HG02970 (cell line): ENCODE results near the gene MYH6.
"Not testable (repeated sequence)": the region's sequence is repeated elsewhere in the genome, so short reads cannot be mapped to it uniquely, and the experiment has no call there.

Experiments
- ATAC-seq: cut with Tn5 transposase; IDR thresholded peaks from one replicate; pipeline ENCODE4 v1.9.1; 2021; ENCODE audit warnings: mild to moderate bottlenecking, moderate library complexity, moderate number of reproducible peaks; ENCODE audit not compliant: unreplicated experiment, low FRiP score

MYH6 gene

DNA sequence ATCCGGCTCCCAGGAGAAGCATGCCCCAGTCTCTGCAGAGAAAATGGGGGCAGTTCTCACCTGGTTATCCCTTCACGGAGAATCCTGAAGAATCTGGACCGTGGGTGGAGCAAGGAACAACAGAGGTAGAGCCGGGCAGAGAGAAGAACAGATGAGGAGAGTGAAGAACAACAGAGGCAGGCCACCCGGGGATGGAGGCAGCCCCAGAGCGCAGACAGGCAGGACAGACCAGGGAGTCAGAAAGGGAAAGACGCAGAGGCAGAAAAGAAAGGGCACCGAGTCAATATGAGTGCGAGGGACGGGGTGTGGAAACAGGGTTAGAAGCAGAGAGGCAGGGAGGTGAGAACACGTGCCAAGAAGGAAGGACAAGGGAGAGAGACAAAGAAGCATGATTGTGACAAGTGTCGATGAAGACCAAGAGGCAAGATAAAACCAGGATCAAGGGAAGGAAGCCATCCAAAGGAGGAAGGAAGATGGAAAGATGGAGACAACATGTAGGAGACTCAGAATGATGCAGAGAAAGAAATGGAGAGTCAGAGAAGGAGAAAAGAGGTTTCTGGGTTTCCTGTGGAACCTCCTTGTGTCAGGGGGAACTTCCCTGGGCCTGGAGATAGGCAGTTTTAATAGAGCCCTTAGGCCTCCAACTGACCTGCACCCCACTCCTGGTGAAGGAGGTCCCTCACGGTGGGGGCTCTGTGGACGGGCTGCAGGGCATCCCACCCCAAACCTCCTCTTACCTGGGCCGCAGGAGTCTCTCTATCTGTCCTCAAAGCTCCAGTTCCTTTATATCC lies at the start of gene MYH6:
MYH6 (minus strand) TSS at position 758 of the 791 bp plus-strand sequence. CDS start 1,050 bp downstream, outside the sequence.
- no peak for ATAC-seq

DNA sequence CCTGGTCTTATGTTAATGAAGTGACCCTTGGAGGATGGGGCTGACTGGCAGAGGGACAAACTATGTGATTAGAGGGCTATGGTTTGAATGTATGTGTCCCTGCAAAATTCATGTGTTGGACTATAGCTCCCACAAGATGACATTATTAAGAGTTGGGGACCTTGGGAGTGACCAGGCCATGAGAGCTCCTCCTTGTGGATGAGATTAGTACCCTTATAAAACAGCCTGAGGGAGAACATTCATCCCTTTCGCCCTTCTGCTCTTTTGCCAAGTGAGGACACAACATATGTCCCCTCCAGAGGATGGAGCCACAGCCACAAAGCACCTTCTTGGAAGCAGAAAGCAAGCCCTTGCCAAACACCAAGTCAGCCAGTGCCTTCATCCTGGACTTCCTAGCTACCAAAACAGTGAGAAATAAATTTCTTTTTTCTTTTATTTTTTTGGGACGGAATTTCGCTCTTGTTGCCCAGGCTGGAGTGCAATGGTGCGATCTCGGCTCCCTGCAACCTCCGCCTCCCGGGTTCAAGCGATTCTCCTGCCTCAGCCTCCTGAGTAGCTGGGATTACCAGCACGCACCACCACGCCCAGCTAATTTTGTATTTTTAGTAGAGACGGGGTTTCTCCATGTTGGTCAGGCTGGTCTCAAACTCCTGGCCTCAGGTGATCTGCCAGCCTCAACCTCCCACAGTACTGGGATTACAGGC lies 49.0 kb upstream of the MYH6 start:
- not testable (repeated sequence) for ATAC-seq

DNA sequence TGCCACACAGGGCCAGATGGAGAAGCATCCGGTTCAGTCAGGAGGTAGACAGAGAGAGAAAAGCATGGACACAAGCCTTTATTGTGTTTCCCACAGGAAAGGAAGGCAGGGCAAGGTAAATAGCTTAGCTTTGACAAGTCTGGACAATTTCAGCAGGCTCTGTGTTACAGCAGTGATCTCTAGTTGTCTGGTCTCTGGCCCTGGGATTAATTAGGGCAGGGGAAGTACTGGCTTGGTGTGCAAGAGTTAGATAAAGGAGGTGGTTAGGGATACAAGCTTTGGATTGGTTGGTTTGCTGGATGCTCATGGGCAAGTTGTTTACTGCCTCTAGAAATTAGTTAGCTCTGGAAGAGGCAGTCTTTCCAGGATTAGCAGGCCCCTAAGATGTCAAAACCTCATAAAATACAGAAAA lies 46.4 kb upstream of the MYH6 start:
- ATAC-seq = no peak

DNA sequence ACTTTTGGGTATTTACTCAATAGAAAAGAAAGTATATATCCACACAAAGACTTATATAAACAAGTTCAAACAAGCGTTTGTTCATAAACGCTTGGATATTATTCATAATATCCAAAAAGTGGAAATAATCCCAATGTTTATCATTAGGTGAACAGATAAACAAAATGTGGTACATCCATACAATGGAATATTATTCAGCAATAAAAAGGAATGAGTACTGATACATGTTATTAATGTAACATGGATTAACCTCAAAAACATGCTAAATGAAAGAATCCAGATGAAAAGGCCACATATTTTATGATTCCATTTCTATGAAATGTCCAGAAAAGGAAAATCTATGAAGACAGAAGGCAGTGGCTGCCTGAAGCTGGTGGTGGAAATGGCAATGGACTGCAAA lies 44.2 kb upstream of the MYH6 start:
- no peak for ATAC-seq

DNA sequence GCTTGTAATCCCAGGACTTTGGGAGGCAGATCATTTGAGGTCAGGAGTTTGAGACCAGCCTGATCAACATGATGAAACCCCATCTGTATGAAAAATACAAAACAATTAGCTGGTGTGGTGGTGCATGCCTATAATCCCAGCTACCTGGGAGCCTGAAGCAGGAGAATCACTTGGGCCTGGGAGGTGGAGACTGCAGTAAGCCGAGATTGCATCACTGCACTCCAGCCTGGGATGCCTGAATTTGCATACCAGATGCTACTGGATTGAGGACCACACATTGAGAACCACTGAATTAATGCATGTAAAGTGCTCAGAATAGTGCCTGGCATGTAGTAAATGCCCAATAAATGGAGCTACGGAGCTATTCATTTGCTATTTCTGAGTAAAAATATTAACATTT lies 42.3 kb upstream of the MYH6 start:
- no peak for ATAC-seq

DNA sequence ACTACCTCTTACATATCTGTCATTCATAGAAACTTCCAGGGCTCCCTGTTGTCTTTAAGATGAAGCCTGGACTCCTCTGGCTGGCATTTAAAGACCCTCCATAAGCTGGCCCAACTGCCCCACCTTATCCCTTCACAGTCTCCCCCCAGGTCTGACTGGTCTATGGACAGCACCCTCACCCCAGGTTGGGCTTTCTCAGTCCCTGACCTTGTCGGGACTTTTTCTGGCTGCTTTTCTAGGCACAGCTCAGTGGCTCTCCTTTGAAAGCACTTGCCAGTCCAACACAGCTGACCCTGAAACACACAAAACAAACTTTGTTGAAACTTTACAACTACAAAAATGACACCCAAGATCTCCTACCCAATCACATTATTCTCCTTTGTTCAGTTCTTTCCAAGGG lies 41.2 kb upstream of the MYH6 start:
- ATAC-seq = no peak

DNA sequence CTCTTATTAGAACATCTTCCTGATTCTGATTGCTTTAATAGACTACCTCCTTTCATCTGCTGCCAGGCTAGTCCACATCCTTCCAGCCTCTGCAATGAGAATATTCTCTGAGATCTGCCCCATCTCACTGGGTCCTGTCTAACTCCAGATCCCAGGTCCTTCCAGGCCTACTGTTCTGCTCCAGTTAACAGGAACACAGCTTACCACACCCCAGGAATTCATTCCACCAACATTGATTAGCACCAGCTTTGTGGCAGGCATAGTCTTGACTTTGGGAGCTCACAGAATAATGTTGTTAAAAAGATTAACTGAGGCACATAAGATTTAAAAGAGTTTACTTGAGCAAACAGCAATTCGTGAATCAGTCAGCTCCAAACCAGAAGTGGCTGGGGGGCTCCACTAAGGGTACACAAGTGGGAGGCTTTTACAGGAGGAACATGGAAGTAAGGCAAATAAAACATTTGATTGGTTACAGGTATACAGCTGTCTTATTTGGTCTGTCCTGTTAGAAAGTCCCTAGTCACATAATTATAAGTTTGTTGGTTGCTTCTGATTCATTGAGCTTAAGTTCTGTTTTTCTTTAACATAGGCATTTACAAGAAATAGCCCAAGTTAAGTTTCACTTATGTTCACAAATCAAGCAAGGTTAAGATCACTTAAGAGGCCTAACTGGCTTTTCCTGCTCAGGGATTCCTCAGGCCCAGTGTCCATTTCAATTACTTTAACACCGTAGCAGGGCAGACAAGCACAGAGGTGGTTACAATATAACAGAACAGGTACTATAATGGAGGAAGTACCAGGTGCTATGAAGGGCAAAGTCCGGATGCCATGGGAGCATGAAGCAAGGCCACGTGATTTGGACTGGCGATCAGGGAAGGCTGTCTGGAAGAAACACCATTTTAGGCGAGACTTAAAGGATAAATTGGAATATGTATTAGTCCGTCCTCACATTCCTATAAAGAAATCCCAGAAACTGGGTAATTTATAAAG lies 39.6 kb upstream of the MYH6 start:
- no peak for ATAC-seq

DNA sequence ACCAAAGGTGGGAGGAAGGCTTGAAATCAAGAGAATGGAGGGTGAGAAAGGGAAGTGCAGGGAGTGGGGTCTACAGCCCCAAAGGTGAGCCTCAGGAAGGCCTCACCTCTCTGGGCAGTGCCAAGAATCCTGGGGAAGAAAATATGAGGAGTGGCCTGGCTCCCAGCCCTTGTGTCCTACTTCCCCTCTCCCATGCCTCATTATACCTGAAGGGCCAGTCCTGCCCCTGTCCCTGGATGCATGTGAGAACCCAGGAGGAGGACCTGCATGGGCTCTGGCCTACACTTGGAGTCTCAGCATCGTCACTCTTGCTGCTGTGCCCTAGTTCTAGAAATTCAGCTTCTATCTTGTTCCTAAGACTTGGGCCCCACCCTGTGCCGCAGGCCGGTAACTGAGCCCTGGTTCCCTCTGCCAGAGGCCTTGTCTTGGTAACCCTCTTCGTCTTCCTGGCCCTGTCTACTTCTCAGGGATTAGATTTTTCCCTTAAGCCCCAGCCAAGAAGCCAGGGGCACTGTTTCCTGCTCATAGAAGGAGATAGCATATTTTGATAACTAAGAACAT lies 38.3 kb upstream of the MYH6 start:
- ATAC-seq = no peak

DNA sequence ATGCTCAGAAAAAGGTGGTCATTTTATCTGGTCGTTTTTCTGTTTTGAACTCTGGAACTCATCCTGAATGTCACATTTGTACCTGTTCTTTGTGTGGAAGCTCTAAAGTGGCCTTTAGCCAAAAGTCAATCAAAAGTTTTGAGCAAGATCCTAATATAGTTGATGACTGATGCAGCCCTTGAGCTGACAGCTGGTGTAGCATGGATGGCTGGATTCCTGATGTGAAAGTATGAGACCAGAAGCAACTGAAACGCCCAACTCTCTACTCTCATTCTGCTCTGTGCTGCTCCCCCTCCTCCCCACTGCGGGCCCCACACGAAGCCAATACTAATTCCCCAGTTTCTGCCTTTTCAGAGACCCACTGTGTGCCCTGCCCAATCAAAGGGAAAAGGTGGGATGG lies 37.7 kb upstream of the MYH6 start:
- ATAC-seq = no peak

DNA sequence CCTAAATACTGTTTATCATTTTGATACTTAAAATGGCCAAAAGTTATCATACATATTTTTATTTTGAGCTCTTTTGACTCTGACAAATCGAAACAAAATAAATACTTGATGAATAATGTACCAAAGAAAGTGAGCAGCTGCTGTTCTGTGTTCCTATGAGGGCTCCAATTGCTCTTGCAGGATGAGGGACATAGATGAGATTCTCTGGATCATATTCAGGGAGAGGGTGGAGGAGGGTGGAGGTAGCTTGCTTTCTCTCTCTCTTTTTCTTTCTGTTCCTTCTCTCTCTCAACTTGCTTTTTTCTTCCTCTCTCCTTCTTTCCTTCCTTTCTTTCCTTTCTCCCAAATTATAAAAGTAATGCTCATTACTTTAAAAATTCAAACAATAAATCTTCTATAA lies 36.2 kb upstream of the MYH6 start:
- ATAC-seq = no peak

DNA sequence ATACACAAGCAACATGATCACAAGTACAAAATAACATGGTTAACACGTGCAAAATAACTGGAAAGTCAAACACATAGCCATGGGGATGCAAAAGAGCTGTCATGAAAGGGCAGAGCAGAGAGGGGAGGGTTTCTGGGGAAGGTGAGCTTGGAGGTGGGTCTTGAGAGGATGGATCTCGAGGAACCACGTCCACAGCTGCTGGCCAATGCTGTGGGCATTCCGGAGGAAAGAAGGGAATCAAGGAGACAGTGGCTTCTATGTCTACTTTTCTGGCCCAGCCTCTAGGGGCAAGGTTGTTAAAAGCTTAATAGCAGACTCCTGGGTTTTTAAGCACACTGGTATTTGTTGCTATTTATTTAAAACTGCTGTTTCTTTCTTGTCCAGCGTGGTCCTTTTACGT lies 35.8 kb upstream of the MYH6 start:
- no peak for ATAC-seq

DNA sequence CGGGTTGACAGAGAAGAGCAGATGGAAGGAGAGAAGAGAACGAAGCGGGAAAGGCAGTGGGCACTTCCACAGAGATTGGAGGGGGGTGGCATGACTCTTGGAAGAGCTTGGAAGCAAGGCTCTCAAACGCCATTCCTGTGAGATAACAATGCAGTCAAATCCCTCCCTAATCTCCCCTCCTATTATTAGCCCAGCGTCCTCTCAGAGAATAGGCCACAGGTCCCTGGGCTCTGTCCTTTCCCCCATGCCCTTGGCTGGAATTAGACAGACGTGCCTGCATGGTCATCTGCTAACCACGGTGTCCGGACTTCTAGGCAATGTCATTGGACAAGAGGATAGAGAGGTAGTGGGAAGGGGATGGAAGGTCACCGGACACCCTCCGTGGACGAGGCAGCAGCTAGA lies 35.3 kb upstream of the MYH6 start:
- no peak for ATAC-seq

DNA sequence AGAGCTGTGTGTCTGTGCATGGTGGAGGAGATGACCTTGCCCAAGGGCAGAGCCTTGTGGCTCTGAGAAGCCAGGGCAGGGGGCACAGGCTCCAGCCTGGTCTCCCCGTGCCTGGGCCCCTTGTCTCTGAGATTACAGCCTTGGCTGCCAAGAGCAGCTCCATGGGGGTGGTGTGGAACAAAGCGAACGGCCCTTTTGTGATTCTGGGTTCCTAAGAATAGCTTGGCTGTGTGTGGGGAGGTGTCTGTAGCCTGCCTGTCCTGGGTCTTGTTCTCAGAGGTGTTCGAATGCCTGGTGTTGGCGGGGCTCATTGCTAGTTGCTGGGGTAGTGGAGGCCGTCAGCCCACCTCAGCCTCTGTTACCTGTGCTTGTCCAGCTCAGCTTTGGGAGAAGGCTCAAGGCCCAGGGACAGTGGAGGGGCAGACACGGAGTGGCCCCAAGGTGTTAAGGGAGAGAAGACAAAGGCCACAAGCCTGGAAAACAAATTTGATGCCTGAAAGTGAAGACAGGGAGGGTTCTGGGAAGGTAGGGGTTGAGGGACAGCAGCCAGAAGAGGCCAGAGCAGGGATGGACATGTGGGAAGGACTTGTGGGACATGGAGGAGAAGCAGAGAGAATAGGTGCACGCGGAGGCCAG lies 34.8 kb upstream of the MYH6 start:
- no peak for ATAC-seq

DNA sequence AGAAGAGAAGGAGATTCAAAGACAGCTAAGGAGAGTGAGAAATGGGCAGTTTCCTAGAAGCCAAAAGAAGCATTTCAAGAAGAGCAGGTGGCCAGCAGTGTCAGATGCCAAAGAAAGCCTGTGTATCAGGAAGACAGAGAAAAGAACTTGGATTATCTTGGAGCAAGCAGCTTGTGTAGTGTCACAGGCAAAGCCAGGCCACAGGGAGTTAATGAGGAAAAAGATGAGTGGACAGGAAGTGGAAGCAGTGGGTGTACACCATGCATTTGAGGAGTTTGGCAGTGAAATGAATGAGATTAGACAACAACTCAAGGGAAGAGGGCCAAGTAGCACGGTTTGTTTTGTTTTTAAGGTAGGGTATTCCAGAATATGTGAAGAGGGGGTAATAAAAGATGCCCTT lies 33.0 kb upstream of the MYH6 start:
- ATAC-seq = no peak

DNA sequence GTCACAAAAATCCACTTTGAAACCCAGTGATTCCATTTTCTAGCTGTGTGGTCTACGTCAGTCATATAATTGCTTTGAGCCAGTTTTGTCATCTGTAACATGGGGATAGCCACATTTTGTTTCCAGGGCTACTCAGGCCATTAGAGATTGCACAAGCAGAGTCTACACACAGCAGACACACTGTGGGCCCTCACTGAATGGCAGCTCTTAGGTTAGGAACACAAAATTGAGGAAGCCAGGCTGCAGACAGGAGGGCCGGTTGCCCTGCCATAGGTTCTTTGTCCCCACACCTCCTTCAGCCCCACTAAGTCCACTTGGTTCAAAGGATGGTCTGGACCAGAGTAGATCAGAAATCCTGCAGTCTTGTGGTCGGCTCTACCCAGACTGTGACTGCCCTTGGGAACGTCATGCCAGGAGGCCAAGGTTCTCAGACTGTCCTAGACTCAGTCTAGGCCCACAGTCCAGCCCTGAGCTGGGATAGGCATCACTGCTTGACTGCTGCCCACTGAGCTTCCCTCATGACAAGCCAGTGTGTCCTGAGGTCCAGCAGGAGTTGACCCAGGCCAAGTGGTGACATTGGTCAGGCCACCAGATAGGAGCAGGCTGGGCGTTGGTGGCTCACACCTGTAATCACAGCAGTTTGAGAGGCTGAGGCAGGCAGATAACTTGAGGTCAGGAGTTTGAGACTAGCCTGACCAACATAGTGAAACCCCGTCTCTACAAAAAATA lies 31.2 kb upstream of the MYH6 start:
- ATAC-seq = no peak

DNA sequence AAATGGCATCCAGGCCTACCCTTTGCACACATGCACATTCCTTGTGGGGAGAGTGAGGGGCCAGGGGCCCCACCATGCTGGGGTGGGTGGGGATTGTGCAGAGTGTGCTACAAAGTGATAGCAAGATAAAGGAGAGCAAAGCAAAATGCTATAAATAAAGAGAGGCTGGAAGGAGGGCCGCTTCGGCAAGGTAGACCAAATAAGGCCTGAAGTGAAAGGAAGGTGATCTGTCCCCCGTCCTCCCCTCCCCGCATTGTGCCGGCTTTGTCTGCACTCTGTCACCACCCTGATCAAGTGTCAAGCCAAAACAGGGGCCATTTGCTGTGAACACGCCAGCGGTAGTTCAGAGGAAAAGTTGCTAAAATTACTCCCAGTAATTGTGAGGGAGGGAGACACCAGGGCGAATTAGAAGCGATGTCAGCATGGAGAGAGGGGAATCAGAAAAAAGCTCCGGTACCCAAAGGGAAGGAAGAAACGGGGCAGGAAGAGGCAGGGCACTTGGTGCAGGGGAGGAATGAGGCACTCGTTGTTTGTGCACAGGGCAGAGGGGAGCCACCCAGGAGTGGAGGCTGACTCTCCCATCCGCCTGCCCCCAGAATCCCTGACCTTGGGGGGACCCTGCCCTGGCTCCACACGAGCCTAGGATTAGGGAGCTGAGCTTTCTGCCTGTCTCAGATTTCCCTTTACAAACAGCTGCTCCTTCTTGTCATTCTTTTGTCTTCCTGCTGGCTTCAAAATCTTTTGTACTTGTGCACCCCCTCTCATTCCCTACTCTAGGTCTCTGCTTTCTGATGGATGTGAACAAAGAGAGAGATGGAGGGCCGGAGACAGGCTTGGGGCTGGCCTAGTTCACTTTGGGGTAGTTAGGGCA lies 30.3 kb upstream of the MYH6 start:
- no peak for ATAC-seq

DNA sequence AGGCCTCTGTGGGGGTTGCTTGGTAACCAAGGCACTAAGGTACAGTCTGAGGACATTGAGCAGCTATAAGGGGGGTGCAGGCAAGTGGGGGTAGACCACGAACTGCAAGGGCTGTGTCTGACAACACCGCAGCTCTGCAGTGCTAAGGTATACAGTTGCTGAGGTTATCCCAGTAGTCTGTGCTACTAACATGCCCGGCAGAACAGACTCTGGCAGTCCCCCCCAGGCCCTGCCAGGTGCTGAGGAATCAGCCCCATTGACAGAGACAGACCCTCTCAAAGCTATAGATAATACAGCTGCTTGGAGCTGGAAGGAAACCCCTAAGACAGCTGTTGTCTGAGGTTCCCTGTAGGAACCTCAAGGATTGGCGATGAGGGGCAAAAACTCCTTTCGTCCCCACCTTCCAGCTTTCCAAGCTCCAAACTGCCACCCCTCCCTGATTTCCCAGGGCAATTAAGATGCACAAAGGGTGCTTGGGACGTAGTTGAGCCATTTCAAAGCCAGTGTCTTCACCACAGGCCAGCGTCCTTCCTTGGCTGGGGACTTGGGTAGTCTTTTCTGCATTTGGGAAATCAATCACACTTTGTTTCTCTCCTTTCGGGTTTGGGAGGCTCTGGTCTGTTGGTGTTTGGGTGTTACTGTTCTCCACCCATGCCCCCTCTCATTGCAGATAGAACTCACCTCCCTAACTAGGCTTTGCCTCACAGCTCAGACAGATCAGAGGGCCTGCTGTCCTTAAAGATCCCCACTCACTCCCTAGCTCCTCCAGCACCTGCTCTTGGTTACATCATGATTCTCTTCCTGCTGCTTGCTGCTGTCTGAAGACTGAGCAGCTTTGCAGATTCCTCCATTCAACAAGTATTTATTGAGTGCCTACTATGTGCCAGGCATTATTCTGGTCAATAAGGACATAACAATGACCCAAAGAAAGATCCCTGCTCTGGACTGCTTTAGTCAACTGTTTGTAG lies 29.3 kb upstream of the MYH6 start:
- no peak for ATAC-seq
